DMS 273 (cell line): ENCODE results near the gene WASF3.

ENCODE experiments used
- DNase-seq: peaks from one replicate; lab custom pipeline; 2025; ENCODE audit not compliant: unreplicated experiment; lab: John Stamatoyannopoulos, UW

Gene WASF3

GRCh38 chr13:26679411-26680122, 122.1 kb downstream of the WASF3 start:
- no peak for DNase-seq

- DNase-seq: peak; percentile 61
These were observed 122.6 kb downstream of the WASF3 start for GRCh38 chr13:26680123-26680450.

- DNase-seq: no peak
These were observed 123.1 kb downstream of the WASF3 start for GRCh38 chr13:26680572-26680971.

DNA sequence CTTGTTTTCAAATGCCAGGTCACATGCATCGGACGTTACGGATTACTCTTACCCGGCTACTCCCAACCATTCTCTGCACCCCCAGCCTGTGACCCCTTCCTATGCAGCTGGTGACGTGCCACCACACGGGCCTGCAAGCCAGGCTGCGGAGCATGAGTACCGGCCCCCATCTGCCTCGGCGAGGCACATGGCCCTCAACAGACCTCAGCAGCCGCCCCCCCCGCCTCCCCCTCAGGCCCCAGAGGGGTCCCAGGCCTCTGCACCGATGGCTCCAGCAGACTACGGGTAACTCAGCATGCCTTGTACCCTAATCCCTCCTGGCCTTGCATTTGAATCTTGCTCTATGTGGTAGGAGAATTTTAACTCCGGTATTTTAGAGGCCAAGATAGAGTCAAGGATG, 123.6 kb downstream of the WASF3 start:
- no peak for DNase-seq

- DNase-seq: no peak
These were observed 125.1 kb downstream of the WASF3 start for GRCh38 chr13:26682606-26683005.

DNA sequence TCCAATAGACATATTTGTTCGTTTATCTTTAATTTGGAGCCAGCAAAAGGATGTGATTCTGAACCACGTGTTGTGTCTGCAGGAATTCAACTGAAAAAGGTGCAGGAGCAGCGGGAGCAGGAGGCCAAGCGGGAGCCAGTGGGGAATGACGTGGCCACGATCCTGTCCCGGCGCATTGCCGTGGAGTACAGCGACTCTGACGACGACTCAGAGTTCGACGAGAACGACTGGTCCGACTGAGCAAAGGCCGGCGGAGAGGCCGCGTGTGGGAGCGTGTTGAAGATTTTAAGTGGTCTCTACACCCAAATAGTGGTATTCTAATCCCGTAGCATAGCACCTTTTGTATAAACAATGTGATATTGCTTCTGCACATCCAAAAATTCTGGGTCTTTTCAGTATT, 128.1 kb downstream of the WASF3 start:
- DNase-seq: no peak

- no peak for DNase-seq
These were observed 128.8 kb downstream of the WASF3 start for GRCh38 chr13:26686285-26686684.

GRCh38 chr13:26688286-26688685, 130.8 kb downstream of the WASF3 start:
- no peak for DNase-seq

- no peak for DNase-seq
These were observed 131.5 kb downstream of the WASF3 start for GRCh38 chr13:26688980-26689379.

- no peak for DNase-seq
These were observed 136.4 kb downstream of the WASF3 start for GRCh38 chr13:26693749-26694463.

DNA sequence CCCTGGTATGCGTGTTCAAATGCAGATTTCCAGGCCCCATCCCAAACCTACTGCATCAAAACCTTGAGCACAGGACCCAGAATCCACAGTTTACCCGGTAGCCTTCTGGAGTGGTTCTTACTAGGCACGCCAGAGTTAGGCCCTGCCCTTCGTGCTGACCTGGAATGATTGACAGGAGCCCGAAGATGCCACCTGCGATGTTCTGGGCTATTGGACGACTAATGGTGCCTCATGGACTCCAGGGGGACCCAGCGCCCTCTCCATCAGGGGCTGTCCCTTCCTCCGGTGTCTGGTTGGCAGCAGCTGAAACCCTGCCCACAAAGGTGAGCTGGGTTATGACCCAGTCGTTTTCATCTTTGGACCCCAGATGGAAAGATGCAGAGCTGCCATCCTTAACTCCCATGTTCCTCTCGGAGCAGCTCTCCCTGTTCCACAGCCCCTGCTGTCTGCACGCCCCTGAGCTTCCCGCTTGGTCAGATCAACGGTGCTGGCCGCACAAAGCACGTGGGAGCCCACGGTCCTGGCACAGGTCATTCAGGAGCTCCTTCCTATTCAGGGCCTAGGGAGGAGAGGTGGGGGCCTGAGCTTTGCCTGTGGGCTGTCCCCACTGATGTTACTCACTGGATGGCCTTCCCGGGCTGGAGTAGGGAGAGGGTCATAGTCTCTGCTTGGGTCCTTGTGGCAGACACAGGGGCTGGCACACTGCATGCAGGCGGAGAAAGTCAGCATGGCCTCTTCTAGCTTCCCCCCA, 137.3 kb downstream of the WASF3 start:
- DNase-seq: no peak

- no peak for DNase-seq
These were observed 137.8 kb downstream of the WASF3 start for GRCh38 chr13:26695360-26695705.

DNA sequence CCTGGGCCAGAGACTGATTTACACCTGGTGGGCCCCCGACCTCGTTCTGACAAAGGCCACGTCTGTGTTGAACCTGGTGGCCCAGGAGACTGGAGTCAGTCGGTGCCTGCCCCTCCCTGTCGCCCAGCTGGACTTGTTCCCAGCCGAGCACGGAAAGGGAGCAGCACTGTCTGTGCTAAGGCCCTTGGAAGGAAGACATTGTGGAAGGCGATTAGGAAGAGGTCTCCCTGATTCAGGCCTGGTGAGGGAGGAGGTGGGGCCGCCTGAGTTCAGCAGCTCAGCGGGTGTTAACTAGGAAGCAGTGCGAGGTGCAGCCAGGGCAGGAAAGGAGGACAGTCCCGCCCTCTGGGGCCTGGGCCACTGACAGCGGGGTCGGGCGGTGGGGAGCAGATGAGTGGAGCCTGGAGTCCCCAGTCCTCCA, 138.4 kb downstream of the WASF3 start:
- peak; percentile 5 for DNase-seq

- no peak for DNase-seq
These were observed 139.8 kb downstream of the WASF3 start for GRCh38 chr13:26697069-26697955.

GRCh38 chr13:26698392-26699196, 141.1 kb downstream of the WASF3 start:
- DNase-seq: peak; percentile 86

DNA sequence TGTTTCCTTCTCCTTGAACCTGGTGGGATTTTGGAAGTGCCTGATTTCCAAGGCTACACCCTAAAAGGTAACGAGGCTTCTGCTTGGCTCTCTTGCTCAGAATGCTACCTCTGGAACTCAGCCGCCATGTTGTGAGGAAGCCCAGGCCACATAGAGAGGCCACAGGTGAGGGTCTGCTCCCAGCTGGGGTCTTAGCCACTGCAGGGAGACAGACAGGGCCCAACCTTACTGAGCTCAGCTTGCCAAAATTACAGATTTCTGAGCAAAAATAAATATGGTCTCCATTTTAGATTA, 141.7 kb downstream of the WASF3 start:
- no peak for DNase-seq

DNA sequence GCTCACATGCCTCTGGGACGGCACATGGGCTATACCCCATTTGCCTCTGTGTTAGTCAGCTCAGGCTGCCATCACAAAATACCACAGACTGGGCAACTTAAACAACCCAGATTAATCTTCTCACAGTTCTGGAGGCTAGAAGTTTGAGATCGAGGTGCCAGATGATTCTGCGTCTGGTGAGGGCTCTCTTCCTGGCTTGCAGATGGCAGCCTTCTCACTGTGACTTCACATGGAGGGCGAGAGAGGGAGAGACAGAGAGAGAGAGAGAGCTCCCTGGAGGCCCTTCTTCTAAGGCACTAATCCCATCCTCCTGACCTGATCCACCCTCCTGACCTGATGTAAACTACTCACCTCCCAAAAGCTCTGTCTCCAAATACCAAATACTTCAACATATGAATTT, 148.1 kb downstream of the WASF3 start:
- DNase-seq: no peak

DNA sequence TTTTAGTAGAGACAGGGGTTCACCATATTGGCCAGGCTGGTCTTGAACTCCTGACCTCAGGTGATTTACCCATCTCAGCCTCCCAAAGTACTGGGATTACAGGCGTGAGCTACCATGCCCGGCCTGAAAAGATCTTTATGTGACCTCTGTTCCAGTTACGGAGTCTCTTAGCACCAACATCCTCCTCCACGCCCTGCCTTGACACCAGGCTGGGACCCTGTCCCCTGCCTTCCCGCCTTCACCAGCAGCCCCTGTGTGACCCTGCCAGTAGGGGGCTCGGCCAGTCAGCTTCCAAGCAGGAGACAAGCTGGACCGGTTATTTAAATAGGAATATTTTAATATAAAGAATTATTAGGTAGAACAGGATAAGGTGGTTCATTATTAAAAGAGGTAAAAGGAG, 148.9 kb downstream of the WASF3 start:
- no peak for DNase-seq

DNA sequence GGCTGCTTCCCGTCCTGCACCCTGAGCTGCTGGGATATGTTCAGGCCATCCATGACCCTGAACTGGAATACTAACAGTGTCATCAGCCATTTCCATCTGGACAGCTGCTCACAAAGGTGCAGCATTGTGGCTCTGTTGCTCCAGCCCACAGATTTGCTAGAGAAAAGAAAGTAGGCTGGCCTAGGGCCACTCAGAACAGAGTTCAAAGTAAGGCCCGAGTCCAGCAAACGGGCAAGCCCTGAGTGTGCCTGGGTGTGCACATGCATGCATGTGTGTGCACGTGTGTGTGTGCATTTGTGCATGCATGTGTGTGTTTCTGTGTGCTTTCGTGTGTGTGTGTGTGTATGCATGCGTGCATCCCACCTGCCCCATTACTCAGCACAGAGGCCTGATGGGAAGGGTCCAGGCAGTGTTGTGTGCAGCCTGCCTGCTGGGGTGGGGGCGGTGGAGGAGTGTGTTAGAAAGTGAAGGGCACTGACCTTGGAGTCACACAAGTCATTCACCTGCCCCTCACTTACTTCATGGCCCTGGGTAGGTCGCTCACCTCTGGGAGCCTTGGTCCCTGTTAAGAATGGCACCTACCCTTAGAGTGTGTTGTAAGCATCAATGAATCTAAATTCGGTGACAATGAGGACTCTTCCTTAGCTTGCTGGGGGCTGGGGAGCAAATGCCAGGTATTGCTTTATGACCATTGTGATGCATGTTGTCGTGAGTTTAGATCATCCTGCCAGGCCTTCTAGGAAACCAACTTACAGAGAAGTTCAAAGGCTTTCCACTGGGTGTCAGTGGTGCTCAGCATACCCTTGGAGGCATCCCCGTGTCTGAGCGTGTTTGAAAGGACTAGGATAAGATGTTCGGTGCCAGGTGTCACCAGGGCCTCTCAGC, 149.9 kb downstream of the WASF3 start:
- peak; percentile 77 for DNase-seq

DNA sequence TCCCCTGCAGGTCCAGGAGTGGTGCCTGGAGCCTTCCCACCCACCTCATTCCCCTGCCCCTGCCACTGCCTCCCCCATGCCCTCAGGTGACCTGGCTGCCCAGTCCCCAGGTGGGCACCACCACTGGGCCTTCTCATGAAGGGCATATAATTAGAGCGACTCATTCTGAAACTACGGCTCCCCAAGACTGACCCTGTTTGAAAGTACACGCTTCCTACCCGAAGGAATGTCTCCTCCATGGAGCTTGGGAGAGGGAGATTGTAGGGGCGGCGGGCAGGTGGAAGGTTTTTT, 150.5 kb downstream of the WASF3 start:
- no peak for DNase-seq
